Measurements from ENCODE around the gene CDKN1C.

DNA sequence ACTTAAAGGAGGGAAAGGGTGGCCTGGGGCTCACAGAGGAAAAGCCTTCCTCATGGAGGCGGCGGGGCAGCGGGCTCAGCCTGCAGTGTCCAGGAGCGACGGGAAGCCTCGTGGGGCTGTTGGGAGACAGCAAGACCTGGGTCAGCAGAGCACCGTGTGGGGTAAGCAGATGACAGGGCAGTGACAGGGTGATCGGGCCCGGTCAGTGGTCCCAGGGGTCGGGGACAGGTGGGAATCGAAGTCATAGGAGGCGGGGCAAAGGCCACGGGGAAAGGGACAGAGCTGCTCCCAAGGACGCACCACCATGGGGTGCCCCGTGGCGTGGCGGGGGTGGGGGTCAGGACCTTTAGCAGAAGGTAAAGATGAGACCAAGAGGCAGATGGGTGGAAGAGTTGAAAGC lies 49.8 kb downstream of the CDKN1C start:
- no peak for TF ChIP-seq EZH2 (IDR thresholded peaks at IDR 0.05; ENCODE audit: low read length, unreplicated experiment)
- TF ChIP-seq, protein P1, sequence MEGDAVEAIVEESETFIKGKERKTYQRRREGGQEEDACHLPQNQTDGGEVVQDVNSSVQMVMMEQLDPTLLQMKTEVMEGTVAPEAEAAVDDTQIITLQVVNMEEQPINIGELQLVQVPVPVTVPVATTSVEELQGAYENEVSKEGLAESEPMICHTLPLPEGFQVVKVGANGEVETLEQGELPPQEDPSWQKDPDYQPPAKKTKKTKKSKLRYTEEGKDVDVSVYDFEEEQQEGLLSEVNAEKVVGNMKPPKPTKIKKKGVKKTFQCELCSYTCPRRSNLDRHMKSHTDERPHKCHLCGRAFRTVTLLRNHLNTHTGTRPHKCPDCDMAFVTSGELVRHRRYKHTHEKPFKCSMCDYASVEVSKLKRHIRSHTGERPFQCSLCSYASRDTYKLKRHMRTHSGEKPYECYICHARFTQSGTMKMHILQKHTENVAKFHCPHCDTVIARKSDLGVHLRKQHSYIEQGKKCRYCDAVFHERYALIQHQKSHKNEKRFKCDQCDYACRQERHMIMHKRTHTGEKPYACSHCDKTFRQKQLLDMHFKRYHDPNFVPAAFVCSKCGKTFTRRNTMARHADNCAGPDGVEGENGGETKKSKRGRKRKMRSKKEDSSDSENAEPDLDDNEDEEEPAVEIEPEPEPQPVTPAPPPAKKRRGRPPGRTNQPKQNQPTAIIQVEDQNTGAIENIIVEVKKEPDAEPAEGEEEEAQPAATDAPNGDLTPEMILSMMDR (conservative IDR thresholded peaks at IDR 0.05; ENCODE audit: low read depth, low read length), result no peak
- no peak for TF ChIP-seq EZH2phosphoT487 (IDR thresholded peaks at IDR 0.05; ENCODE audit: borderline replicate concordance, low read length)
